Liver (tissue), 9 donors: Measurements from ENCODE around the gene RIBC1. TPM values are rescaled to one million over a fixed set of nuclear protein-coding genes. Genes with fewer than 3 reads are reported as not detected.
A peak's percentile ranks its signal among the peaks of the same experiment; 100 is the strongest.

Experiments
- DNase-seq: peaks from one replicate; pipeline ENCODE4 v3.0.0-alpha.2; 2017; ENCODE audit warnings: low spot score
- H3K27ac ChIP-seq, 2 donors: one replicate each; pipeline ENCODE4 v1.7.0; 2013; ENCODE audit warnings: inconsistent platforms in 2 of 2, low read length in 2 of 2, control low read depth in 1 of 2, low read depth in 1 of 2, mild to moderate bottlenecking in 1 of 2
- H3K27me3 ChIP-seq, 4 donors: one replicate each; pipeline versions ENCODE4 v1.6.1 to v1.7.0; 2013; ENCODE audit warnings: low read length in 3 of 4, inconsistent platforms in 1 of 4, mild to moderate bottlenecking in 1 of 4, moderate library complexity in 1 of 4; ENCODE audit not compliant: control insufficient read depth in 4 of 4, insufficient read depth in 4 of 4
- H3K36me3 ChIP-seq, 4 donors: one replicate each; pipeline versions ENCODE4 v1.6.1 to v1.7.0; 2013; ENCODE audit warnings: low read length in 3 of 4, mild to moderate bottlenecking in 3 of 4, low read depth in 1 of 4, moderate library complexity in 1 of 4; ENCODE audit not compliant: control insufficient read depth in 4 of 4, insufficient read depth in 3 of 4
- H3K4me1 ChIP-seq, 4 donors: one replicate each; pipeline versions ENCODE4 v1.6.1 to v1.7.0; 2013; ENCODE audit warnings: low read length in 3 of 4, mild to moderate bottlenecking in 3 of 4, moderate library complexity in 1 of 4; ENCODE audit not compliant: control insufficient read depth in 4 of 4, insufficient read depth in 4 of 4
- H3K4me3 ChIP-seq, 3 donors: one replicate each; pipeline versions ENCODE4 v1.6.1 to v1.7.0; 2013; ENCODE audit warnings: low read length in 3 of 3, control low read depth in 1 of 3, low read depth in 1 of 3, mild to moderate bottlenecking in 1 of 3
- H3K9ac ChIP-seq, 2 donors: one replicate each; pipeline ENCODE4 v1.7.0; 2013; ENCODE audit warnings: low read length in 2 of 2, mild to moderate bottlenecking in 2 of 2, moderate library complexity in 2 of 2, control low read depth in 1 of 2, low read depth in 1 of 2
- H3K9me3 ChIP-seq, 4 donors: one replicate each; pipeline versions ENCODE4 v1.6.1 to v1.7.0; 2013; ENCODE audit warnings: low read length in 3 of 4; ENCODE audit not compliant: control insufficient read depth in 4 of 4
- ATF3 ChIP-seq: IDR thresholded peaks from 2 replicates; pipeline ENCODE4 v1.6.1; 2016; ENCODE audit warnings: antibody characterized with exemption
- CTCF ChIP-seq: fragments of 150-350 bp; IDR thresholded peaks from 2 replicates; pipeline ENCODE4 v1.5.1; 2017; ENCODE audit warnings: improper control_type of control experiment, low read depth, low read length; ENCODE audit not compliant: missing input control
- EGR1 ChIP-seq, 2 donors: IDR thresholded peaks; 2 replicates each; pipeline ENCODE4 v1.6.1; 2016 to 2018; ENCODE audit warnings: antibody characterized with exemption in 2 of 2, low read depth in 2 of 2
- FOXA1 ChIP-seq: IDR thresholded peaks from 2 replicates; pipeline ENCODE4 v1.6.1; 2016; ENCODE audit warnings: antibody characterized with exemption
- GABPA ChIP-seq, 2 donors: IDR thresholded peaks in 1 of 2; conservative IDR thresholded peaks in 1 of 2; 2 replicates each; pipeline ENCODE4 v1.6.1; 2016; ENCODE audit warnings: antibody characterized with exemption in 2 of 2, mild to moderate bottlenecking in 1 of 2, moderate library complexity in 1 of 2
- HNF4A ChIP-seq, 2 donors: conservative IDR thresholded peaks; 2 replicates each; pipeline ENCODE4 v1.6.1; 2016; ENCODE audit warnings: antibody characterized with exemption in 2 of 2, mild to moderate bottlenecking in 2 of 2
- HNF4G ChIP-seq: IDR thresholded peaks from 2 replicates; pipeline ENCODE4 v1.6.1; 2016; ENCODE audit warnings: antibody characterized with exemption
- JUND ChIP-seq, 2 donors: IDR thresholded peaks; 2 replicates each; pipeline ENCODE4 v1.6.1; 2016; ENCODE audit warnings: antibody characterized with exemption in 2 of 2
- RAD21 ChIP-seq, 2 donors: IDR thresholded peaks; 2 replicates each; pipeline ENCODE4 v1.6.1; 2016; ENCODE audit warnings: antibody characterized with exemption in 2 of 2, mild to moderate bottlenecking in 2 of 2
- REST ChIP-seq: IDR thresholded peaks from 2 replicates; pipeline ENCODE4 v1.6.1; 2016; ENCODE audit warnings: antibody characterized with exemption, mild to moderate bottlenecking
- RXRA ChIP-seq, 2 donors: IDR thresholded peaks; 2 replicates each; pipeline ENCODE4 v1.6.1; 2017 to 2018; ENCODE audit warnings: antibody characterized with exemption in 2 of 2, mild to moderate bottlenecking in 1 of 2
- SP1 ChIP-seq: IDR thresholded peaks from 2 replicates; pipeline ENCODE4 v1.6.1; 2018; ENCODE audit warnings: antibody characterized with exemption, mild to moderate bottlenecking
- YY1 ChIP-seq: IDR thresholded peaks from 2 replicates; pipeline ENCODE4 v1.6.1; 2016; ENCODE audit warnings: antibody characterized with exemption, mild to moderate bottlenecking
- ZBTB33 ChIP-seq: IDR thresholded peaks from 2 replicates; pipeline ENCODE4 v1.6.1; 2016; ENCODE audit warnings: antibody characterized with exemption
- WGBS: extraction: QIAGEN DNeasy Blood & Tissue Kit; methylation state at CpG from one replicate; pipeline ENCODE4 v1.1.7; 2013; 5-methylcytosine and 5-hydroxymethylcytosine counted together
- polyA plus RNA-seq, 2 donors: library from polyadenylated mRNA; stranded (reverse) in 1 of 2; unstranded in 1 of 2; fragments of 200-250 nt in 1 of 2; fragments of >200 nt in 1 of 2; fragmentation: Nextera tagmentation in 1 of 2; extraction: Ambion mirVana in 1 of 2; gene quantifications; one replicate each; pipeline versions ENCODE4 v1.2.1 to v1.2.3, GENCODE V29; 2013 to 2015
- total RNA-seq, 2 donors: library from RNA; depleted of rRNA; stranded (reverse); fragments of >200 nt; gene quantifications; one replicate each; pipeline ENCODE4 v1.2.3, GENCODE V29; 2014
- donor health status: healthy.
- donor health status: healthy.
- donor health status: healthy.
- donor health status: healthy.
- donor health status: healthy.

The RIBC1 gene
- total and polyA plus RNA-seq, 4 donors: 0.08 to 0.42 (median 0.20) TPM

- H3K4me3 ChIP-seq: no peak overlapping the region
- H3K36me3 ChIP-seq: peaks cover 0 to 12% (median 8%) of the 10 kb centered on the region in 4 donors
- H3K9me3 ChIP-seq: no peaks in the 10 kb centered on the region
- no peak overlapping the region for H3K27ac ChIP-seq
- 3% methylated on average over 4 of the region's 4 CpGs for WGBS
- no peak overlapping the region for H3K9ac ChIP-seq
- no peaks in the 10 kb centered on the region for H3K27me3 ChIP-seq
- TF ChIP-seq GABPA (IDR thresholded peaks at IDR 0.05 in 1 of 2, conservative IDR thresholded peaks at IDR 0.05 in 1 of 2) (no peak), CTCF (peak; percentile 88), JUND (IDR thresholded peaks at IDR 0.05) (no peak), RXRA (IDR thresholded peaks at IDR 0.05) (no peak), HNF4G (no peak), YY1 (no peak), RAD21 (IDR thresholded peaks at IDR 0.05) (peak; percentile 72 to 90), SP1 (no peak), ZBTB33 (no peak), ATF3 (no peak), EGR1 (IDR thresholded peaks at IDR 0.05; ENCODE audit: low read depth in 2 of 2) (no peak), HNF4A (conservative IDR thresholded peaks at IDR 0.05) (peak in 1 of 2 donors; percentile 8)
- peaks cover 1 to 40% (median 23%) of the 10 kb centered on the region in 4 donors for H3K4me1 ChIP-seq
- peak; percentile 44 for DNase-seq
These were observed 13.3 kb downstream of the RIBC1 start for GRCh38 chrX:53435997-53436396.

GRCh38 chrX:53437206-53437605 lies 14.5 kb downstream of the RIBC1 start:
- 74% methylated on average over 2 of the region's 2 CpGs for WGBS
- Histone ChIP-seq H3K4me1 (peaks cover 2 to 52% (median 29%) of the 10 kb centered on the region in 4 donors), H3K9me3 (no peaks in the 10 kb centered on the region), H3K27ac (no peak overlapping the region), H3K9ac (no peak overlapping the region), H3K36me3 (no peaks in the 10 kb centered on the region), H3K4me3 (no peak overlapping the region), H3K27me3 (peaks cover 0 to 3% (median 0%) of the 10 kb centered on the region in 4 donors)
- no peak for DNase-seq
- TF ChIP-seq ZBTB33: no peak
- no peak for TF ChIP-seq REST
- no peak for TF ChIP-seq JUND (IDR thresholded peaks at IDR 0.05)
- no peak for TF ChIP-seq EGR1 (IDR thresholded peaks at IDR 0.05; ENCODE audit: low read depth in 2 of 2)
- no peak for TF ChIP-seq FOXA1
- no peak for TF ChIP-seq HNF4A (conservative IDR thresholded peaks at IDR 0.05)
- TF ChIP-seq SP1: no peak
- no peak for TF ChIP-seq RAD21 (IDR thresholded peaks at IDR 0.05)
- no peak for TF ChIP-seq YY1
